T-cell (primary cell): ENCODE results near the gene CHRNA1. TPM values are rescaled to one million over a fixed set of nuclear protein-coding genes. Genes with fewer than 3 reads are reported as not detected.
"Not testable (repeated sequence)": the region's sequence is repeated elsewhere in the genome, so short reads cannot be mapped to it uniquely, and the experiment has no call there.

Experiments
- ATAC-seq, 4 experiments: fragments of 200-7000 bp in 3 of 4; fragments of 150-1000 bp in 1 of 4; cut with Tn5 transposase; replicated peaks in 1 of 4; 1 replicate in 3 of 4; 2 replicates in 1 of 4; pipeline ENCODE4 v1.10.0; 2021; ENCODE audit warnings: moderate library complexity in 3 of 4, mild to moderate bottlenecking in 2 of 4, moderate number of reproducible peaks in 1 of 4
- CTCF ChIA-PET, 2 donors: fragments of 300-600 bp; sonication (Branson Sonifier 250); formaldehyde crosslinking; loops; one replicate each; lab custom pipeline; 2022; ENCODE audit warnings: antibody characterized with exemption in 2 of 2; lab: Charles Lee
- POLR2A ChIA-PET, 2 donors: fragments of 300-600 bp; sonication (Branson Sonifier 250); formaldehyde crosslinking; loops; one replicate each; lab custom pipeline; 2022; ENCODE audit warnings: antibody characterized with exemption in 2 of 2; lab: Charles Lee
- DNase-seq, 35 experiments: peaks; one replicate each; pipeline versions ENCODE4 v3.0.0 to v3.0.0-alpha.2; 2013 to 2023
- H3K27ac ChIP-seq: one replicate; pipeline ENCODE4 v1.5.1; 2013; ENCODE audit warnings: low read length
- H3K27me3 ChIP-seq, 2 experiments: replicated peaks in 1 of 2; 1 replicate in 1 of 2; 2 replicates in 1 of 2; pipeline versions ENCODE4 v1.6.1 to v1.7.0; 2013; ENCODE audit warnings: low read length in 1 of 2, mixed read lengths in 1 of 2; ENCODE audit not compliant: control insufficient read depth in 2 of 2, insufficient read depth in 2 of 2; ENCODE audit errors: extremely low read depth in 1 of 2
- H3K36me3 ChIP-seq, 2 donors: 1 replicate in 1 of 2; 2 replicates in 1 of 2; pipeline versions ENCODE4 v1.6.1 to v1.7.0; 2013; ENCODE audit warnings: low read length in 1 of 2; ENCODE audit not compliant: control insufficient read depth in 2 of 2, insufficient read depth in 1 of 2; ENCODE audit errors: extremely low read depth in 1 of 2
- H3K4me1 ChIP-seq, 2 experiments: 1 replicate in 1 of 2; 2 replicates in 1 of 2; pipeline versions ENCODE4 v1.6.1 to v1.7.0; 2013; ENCODE audit warnings: low read length in 2 of 2, mixed read lengths in 1 of 2; ENCODE audit not compliant: insufficient read depth in 2 of 2, control insufficient read depth in 1 of 2; ENCODE audit errors: extremely low read depth in 1 of 2
- H3K4me3 ChIP-seq, 2 donors: 1 replicate in 1 of 2; 2 replicates in 1 of 2; pipeline versions ENCODE4 v1.5.1 to v1.7.0; 2013; ENCODE audit warnings: mild to moderate bottlenecking in 2 of 2, low read length in 1 of 2, moderate library complexity in 1 of 2; ENCODE audit not compliant: control insufficient read depth in 1 of 2; ENCODE audit errors: extremely low read depth in 1 of 2
- H3K9me3 ChIP-seq: 2 replicates; pipeline ENCODE4 v1.7.0; 2013
- H3K27ac Mint-ChIP-seq, 2 donors: one replicate each; pipeline ENCODE4 v1.8.0; 2020 to 2021; ENCODE audit warnings: mild to moderate bottlenecking in 2 of 2, mixed read lengths in 2 of 2
- H3K27me3 Mint-ChIP-seq, 2 donors: one replicate each; pipeline ENCODE4 v1.8.0; 2021 to 2022; ENCODE audit warnings: mixed read lengths in 2 of 2
- H3K36me3 Mint-ChIP-seq: one replicate; pipeline ENCODE4 v1.8.0; 2021; ENCODE audit warnings: mixed read lengths
- H3K4me1 Mint-ChIP-seq, 3 donors: one replicate each; pipeline ENCODE4 v1.8.0; 2020 to 2022; ENCODE audit warnings: mixed read lengths in 3 of 3, mild to moderate bottlenecking in 1 of 3
- H3K4me3 Mint-ChIP-seq, 3 donors: one replicate each; pipeline ENCODE4 v1.8.0; 2020 to 2022; ENCODE audit warnings: mild to moderate bottlenecking in 3 of 3, mixed read lengths in 3 of 3, moderate library complexity in 3 of 3
- H3K9me3 Mint-ChIP-seq, 3 donors: one replicate each; pipeline ENCODE4 v1.8.0; 2020 to 2022; ENCODE audit warnings: mixed read lengths in 3 of 3
- WGBS: methylation state at CpG from one replicate; pipeline ENCODE4 v1.1.5; 2013; ENCODE audit warnings: missing lambda C conversion rate; ENCODE audit not compliant: insufficient coverage; 5-methylcytosine and 5-hydroxymethylcytosine counted together
- total RNA-seq, 35 experiments: library from RNA in 6 of 35; stranded (reverse) in 6 of 35; fragments of 120-200 nt in 1 of 35; gene quantifications; one replicate each; pipeline versions ENCODE4 v1.2.1 to v1.2.4 and lab custom pipeline; 2013 to 2026

CHRNA1 gene
- total RNA-seq, 5 donors from 2014 or later (not counting 1 experiment from before 2014, with no cell fraction given): 0.23 TPM; not detected in 4

DNA sequence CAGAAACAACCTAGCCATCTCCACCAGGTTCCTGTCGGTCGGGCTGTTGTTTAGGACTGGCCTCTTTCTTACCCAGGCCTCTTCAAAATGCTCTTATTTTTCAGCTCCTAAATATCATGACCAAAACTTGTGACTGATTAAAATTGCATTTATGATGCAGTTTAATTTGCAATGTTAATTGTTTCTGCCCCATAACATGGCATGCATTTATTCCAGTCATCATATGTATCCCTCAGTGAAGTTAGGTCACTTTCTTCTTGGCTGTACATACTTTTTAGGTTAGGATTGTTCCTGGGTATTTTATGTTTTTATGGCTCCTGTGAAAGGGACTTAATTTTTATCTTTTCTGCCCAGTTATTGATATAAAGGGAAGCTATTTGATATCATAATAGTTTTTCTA, 50.6 kb downstream of the CHRNA1 start:
- CTCF ChIA-PET: interaction anchor here (1.2 to 1.3 kb wide), 2 partner anchors 14 kb away, joined by 3 to 4 read pairs; no protein-coding TSS in a partner anchor
- no peak overlapping the region for H3K4me3 Mint-ChIP-seq
- Histone ChIP-seq H3K27me3 (no peaks in the 10 kb centered on the region), H3K4me3 (no peak overlapping the region), H3K9me3 (no peaks in the 10 kb centered on the region), H3K27ac (no peak overlapping the region), H3K36me3 (no peaks in the 10 kb centered on the region), H3K4me1 (peaks cover 11 to 27% of the 10 kb centered on the region in 2 experiments)
- no peak for DNase-seq
- H3K27me3 Mint-ChIP-seq: peaks cover 0 to 6% of the 10 kb centered on the region in 2 donors
- no peaks in the 10 kb centered on the region for H3K36me3 Mint-ChIP-seq
- peaks cover 27 to 40% (median 28%) of the 10 kb centered on the region in 3 donors for H3K4me1 Mint-ChIP-seq
- ATAC-seq: no peak
- H3K27ac Mint-ChIP-seq: no peak overlapping the region
- no peaks in the 10 kb centered on the region for H3K9me3 Mint-ChIP-seq
- POLR2A ChIA-PET: interaction anchor here (0.5 to 0.6 kb wide), 2 partner anchors 39 to 157 kb away, joined by 3 to 4 read pairs; no protein-coding TSS in a partner anchor
- no CpG with 5 or more reads among the region's 2 CpGs for WGBS

DNA sequence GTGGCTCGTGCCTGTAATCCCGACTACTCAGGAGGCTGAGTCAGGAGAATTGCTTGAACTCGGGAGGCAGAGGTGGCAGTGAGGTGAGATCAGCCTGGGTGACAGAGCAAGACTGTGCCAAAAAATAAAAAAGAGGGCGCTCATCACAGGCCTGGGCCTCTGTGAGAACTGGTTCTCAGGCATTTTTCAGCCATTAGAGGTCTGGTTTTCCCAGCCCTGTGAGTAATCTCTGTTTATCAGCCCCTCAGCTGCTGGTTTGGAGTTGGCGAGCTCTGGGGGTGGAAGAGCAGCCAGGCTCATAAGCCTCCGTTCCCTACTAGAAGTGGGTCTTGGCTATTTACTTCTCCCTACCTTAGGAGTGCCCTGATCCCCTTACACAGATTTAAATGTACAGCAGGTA, 53.1 kb downstream of the CHRNA1 start:
- Mint-ChIP-seq H3K36me3 (no peaks in the 10 kb centered on the region), H3K27me3 (peaks cover 4 to 10% of the 10 kb centered on the region in 2 donors), H3K4me1 (peaks cover 4 to 15% (median 6%) of the 10 kb centered on the region in 3 donors), H3K27ac (no peak overlapping the region), H3K4me3 (no peak overlapping the region), H3K9me3 (no peaks in the 10 kb centered on the region)
- ATAC-seq: no peak
- H3K4me1 ChIP-seq: peaks cover 0 to 4% of the 10 kb centered on the region in 2 experiments
- no peak for DNase-seq
- no peaks in the 10 kb centered on the region for H3K9me3 ChIP-seq
- POLR2A ChIA-PET: no interaction called here
- CTCF ChIA-PET: no interaction called here
- H3K36me3 ChIP-seq: no peaks in the 10 kb centered on the region
- no peak overlapping the region for H3K27ac ChIP-seq
- no peak overlapping the region for H3K4me3 ChIP-seq
- H3K27me3 ChIP-seq: peaks cover 0 to 2% of the 10 kb centered on the region in 2 experiments
- 93% methylated on average over 6 of the region's 6 CpGs for WGBS

DNA sequence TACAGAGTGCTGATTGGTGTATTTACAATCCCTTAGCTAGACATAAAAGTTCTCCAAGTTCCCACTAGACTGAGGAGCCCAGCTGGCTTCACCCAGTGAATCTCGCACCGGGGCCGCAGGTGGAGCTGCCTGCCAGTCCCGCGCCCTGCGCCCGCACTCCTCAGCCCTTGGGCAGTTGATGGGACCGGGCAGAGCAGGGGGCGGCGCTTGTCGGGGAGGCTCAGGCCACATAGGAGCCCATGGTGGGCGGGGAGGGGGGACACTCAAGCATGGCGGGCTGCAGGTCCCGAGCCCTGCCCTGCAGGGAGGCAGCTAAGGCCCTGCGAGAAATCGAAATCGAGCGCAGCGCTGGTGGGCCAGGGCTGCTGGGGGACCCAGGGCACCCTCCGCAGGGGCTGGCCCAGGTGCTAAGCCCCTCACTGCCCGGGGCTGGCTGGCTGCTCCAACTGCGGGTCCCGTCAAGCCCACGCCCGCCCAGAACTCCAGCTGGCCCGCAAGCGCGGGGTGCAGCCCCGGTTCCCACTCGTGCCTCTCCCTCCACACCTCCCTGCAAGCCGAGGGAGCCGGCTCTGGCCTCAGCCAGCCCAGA, 54.8 kb downstream of the CHRNA1 start:
- H3K4me1 ChIP-seq, H3K9me3 ChIP-seq, H3K4me1 Mint-ChIP-seq, ATAC-seq, H3K9me3 Mint-ChIP-seq, H3K27me3 ChIP-seq, H3K4me3 ChIP-seq, DNase-seq, H3K27ac ChIP-seq, H3K36me3 Mint-ChIP-seq, H3K36me3 ChIP-seq, H3K27ac Mint-ChIP-seq, H3K4me3 Mint-ChIP-seq: not testable (repeated sequence)
- CTCF ChIA-PET: interaction anchor here in 1 of 2 donors (0.7 to 0.8 kb wide), 2 partner anchors 10 to 52 kb away, joined by 3 to 5 read pairs; no protein-coding TSS in a partner anchor
- 96% methylated on average over 26 of the region's 32 CpGs for WGBS
- POLR2A ChIA-PET: interaction anchor here in 1 of 2 donors (0.6 kb wide), 1 partner anchor 326 kb away, joined by 5 read pairs; no protein-coding TSS in a partner anchor
- H3K27me3 Mint-ChIP-seq: peaks cover 4 to 10% of the 10 kb centered on the region in 2 donors

DNA sequence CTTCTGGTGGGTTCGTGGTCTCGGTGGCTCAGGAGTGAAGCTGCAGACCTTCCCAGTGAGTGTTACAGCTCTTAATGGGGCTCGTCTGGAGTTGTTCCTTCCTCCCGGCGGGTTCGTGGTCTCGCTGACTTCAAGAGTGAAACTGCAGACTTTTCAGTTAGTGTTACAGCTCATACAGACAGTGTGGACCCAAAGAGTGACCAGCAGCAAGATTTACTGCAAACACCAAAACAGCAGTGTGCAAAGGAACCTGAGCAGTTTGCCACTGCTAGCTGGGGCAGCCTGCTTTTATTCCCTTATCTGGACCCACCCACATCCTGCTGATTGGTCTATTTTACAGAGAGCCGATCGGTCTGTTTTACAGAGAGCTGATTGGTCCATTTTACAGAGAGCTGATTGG, 55.6 kb downstream of the CHRNA1 start:
- Histone ChIP-seq H3K4me3 (no peak overlapping the region), H3K27me3 (peaks cover 0 to 2% of the 10 kb centered on the region in 2 experiments), H3K9me3 (no peaks in the 10 kb centered on the region), H3K36me3 (no peaks in the 10 kb centered on the region), H3K27ac (no peak overlapping the region), H3K4me1 (no peaks in the 10 kb centered on the region)
- no peak for ATAC-seq
- Mint-ChIP-seq H3K36me3 (no peaks in the 10 kb centered on the region), H3K27me3 (peaks cover 4 to 10% of the 10 kb centered on the region in 2 donors), H3K9me3 (no peaks in the 10 kb centered on the region), H3K4me1 (peaks cover 0 to 3% (median 0%) of the 10 kb centered on the region in 3 donors), H3K4me3 (no peak overlapping the region), H3K27ac (no peak overlapping the region)
- DNase-seq: no peak
- CTCF ChIA-PET: interaction anchor here in 1 of 2 donors (0.7 kb wide), 1 partner anchor 52 kb away, joined by 5 read pairs; no protein-coding TSS in a partner anchor
- 42% methylated on average over 7 of the region's 9 CpGs for WGBS
- POLR2A ChIA-PET: interaction anchor here in 1 of 2 donors (0.6 kb wide), 1 partner anchor 325 kb away, joined by 5 read pairs; no protein-coding TSS in a partner anchor

DNA sequence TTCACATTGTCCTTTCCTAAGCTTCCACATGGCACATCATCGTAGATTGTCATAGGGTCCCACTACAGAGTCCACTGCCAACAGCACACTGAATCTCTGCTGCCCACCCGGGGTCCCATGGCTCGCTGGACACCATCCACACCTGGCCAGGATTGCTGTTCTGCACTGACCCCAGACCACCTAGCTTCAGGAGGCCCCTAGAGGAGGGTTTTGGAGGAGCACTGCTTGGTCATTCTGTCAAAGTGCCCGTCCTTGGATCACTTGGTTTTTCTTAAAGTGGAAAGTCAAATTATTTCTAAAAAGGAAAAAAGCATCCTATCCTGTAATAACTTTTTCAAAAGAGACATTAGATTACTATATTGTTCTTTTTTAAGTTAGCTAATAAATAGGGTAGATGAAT, 59.0 kb downstream of the CHRNA1 start:
- H3K27ac ChIP-seq: no peak overlapping the region
- no peak overlapping the region for H3K27ac Mint-ChIP-seq
- WGBS: no CpG with 5 or more reads among the region's 4 CpGs
- peaks cover 0 to 3% (median 0%) of the 10 kb centered on the region in 3 donors for H3K4me1 Mint-ChIP-seq
- peaks cover 4 to 10% of the 10 kb centered on the region in 2 donors for H3K27me3 Mint-ChIP-seq
- ChIA-PET POLR2A (no interaction called here), CTCF (interaction anchor here in 1 of 2 donors (0.5 to 0.9 kb wide), 2 partner anchors 10 to 300 kb away, joined by 3 to 4 read pairs; partner anchors contain the start of gene CHN1)
- DNase-seq: no peak
- no peak overlapping the region for H3K4me3 Mint-ChIP-seq
- H3K4me1 ChIP-seq: no peaks in the 10 kb centered on the region
- peaks cover 0 to 2% of the 10 kb centered on the region in 2 experiments for H3K27me3 ChIP-seq
- H3K36me3 Mint-ChIP-seq: no peaks in the 10 kb centered on the region
- ATAC-seq: no peak
- H3K9me3 ChIP-seq: no peaks in the 10 kb centered on the region
- H3K36me3 ChIP-seq: no peaks in the 10 kb centered on the region
- no peak overlapping the region for H3K4me3 ChIP-seq
- no peaks in the 10 kb centered on the region for H3K9me3 Mint-ChIP-seq

DNA sequence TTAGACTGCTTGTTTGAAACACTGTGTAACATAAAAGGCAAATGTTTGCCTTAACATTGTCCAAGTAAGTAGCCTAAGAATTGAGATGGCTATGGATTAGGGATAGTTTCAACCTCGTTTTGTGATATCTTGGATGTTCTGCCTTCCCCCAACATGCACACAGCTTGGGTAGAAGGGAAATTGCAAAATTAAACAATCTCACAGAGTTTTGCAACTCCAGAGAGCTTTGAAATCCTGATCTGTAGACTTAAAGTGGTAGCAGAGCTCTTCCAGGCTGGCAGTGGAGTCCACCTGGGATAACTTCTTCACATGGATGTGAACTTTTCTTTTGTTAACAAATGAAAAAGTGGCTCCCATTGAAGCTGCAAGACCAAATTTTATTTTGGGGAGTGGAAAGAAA, 59.6 kb downstream of the CHRNA1 start:
- ATAC-seq (no peak), DNase-seq (no peak)
- peaks cover 0 to 2% of the 10 kb centered on the region in 2 experiments for H3K27me3 ChIP-seq
- H3K27me3 Mint-ChIP-seq: peaks cover 4 to 10% of the 10 kb centered on the region in 2 donors
- no peak overlapping the region for H3K4me3 Mint-ChIP-seq
- H3K9me3 ChIP-seq: no peaks in the 10 kb centered on the region
- no peaks in the 10 kb centered on the region for H3K4me1 ChIP-seq
- H3K9me3 Mint-ChIP-seq: no peaks in the 10 kb centered on the region
- ChIA-PET CTCF (interaction anchor here in 1 of 2 donors (0.5 to 0.9 kb wide), 3 partner anchors 9 to 301 kb away, joined by 3 to 5 read pairs (median 4); partner anchors contain the start of gene CHN1), POLR2A (no interaction called here)
- WGBS: no CpG with 5 or more reads among the region's 1 CpG
- no peak overlapping the region for H3K27ac Mint-ChIP-seq
- H3K27ac ChIP-seq: no peak overlapping the region
- no peaks in the 10 kb centered on the region for H3K36me3 ChIP-seq
- no peaks in the 10 kb centered on the region for H3K36me3 Mint-ChIP-seq
- peaks cover 0 to 3% (median 2%) of the 10 kb centered on the region in 3 donors for H3K4me1 Mint-ChIP-seq
- no peak overlapping the region for H3K4me3 ChIP-seq
